Caco-2 (cell line): ENCODE measurements around the gene C1QC. TPM values are rescaled to one million over a fixed set of nuclear protein-coding genes. Genes with fewer than 3 reads are reported as not detected.

ENCODE experiments used
- BruUV-seq: library from RNA; stranded (reverse); fragments of 400-500 nt; replicated peaks from 2 replicates; lab custom pipeline; 2021; lab: Mats Ljungman, UMichigan
- CTCF ChIA-PET: fragments of 300-600 bp; sonication (Branson Sonifier 250); formaldehyde crosslinking; loops from one replicate; lab custom pipeline; 2022; ENCODE audit warnings: antibody characterized with exemption; lab: Charles Lee
- POLR2A ChIA-PET: fragments of 300-600 bp; sonication (Branson Sonifier 250); formaldehyde crosslinking; loops from one replicate; lab custom pipeline; 2022; ENCODE audit warnings: antibody characterized with exemption; lab: Charles Lee
- DNase-seq, 2 experiments: peaks; one replicate each; pipeline versions ENCODE4 v3.0.0 to v3.0.0-alpha.2; 2020 to 2022
- H3K27me3 ChIP-seq: replicated peaks from 2 replicates; pipeline ENCODE4 v1.6.0; 2011; ENCODE audit warnings: low read length; ENCODE audit not compliant: control insufficient read depth, insufficient read depth
- H3K36me3 ChIP-seq: 2 replicates; pipeline ENCODE4 v1.5.1; 2011; ENCODE audit warnings: low read length; ENCODE audit not compliant: control insufficient read depth, insufficient read depth
- H3K4me1 ChIP-seq: fragments of 250-450 bp; sonication (Bioruptor Pico); 2 replicates; pipeline ENCODE4 v1.5.1; 2020; ENCODE audit warnings: mild to moderate bottlenecking
- H3K4me3 ChIP-seq: 2 replicates; pipeline ENCODE4 v1.5.1; 2011; ENCODE audit warnings: low read depth, mild to moderate bottlenecking, control low read depth, low read length
- H3K9me3 ChIP-seq: fragments of 250-450 bp; sonication (Bioruptor Pico); 2 replicates; pipeline ENCODE4 v1.5.1; 2020; ENCODE audit warnings: mild to moderate bottlenecking, moderate library complexity
- H3K27ac Mint-ChIP-seq: one replicate; pipeline ENCODE4 v1.8.0; 2022; ENCODE audit warnings: mixed read lengths; ENCODE audit not compliant: unreplicated experiment
- H3K27me3 Mint-ChIP-seq: one replicate; pipeline ENCODE4 v1.8.0; 2022; ENCODE audit warnings: mixed read lengths; ENCODE audit not compliant: insufficient read depth, unreplicated experiment
- H3K36me3 Mint-ChIP-seq: one replicate; pipeline ENCODE4 v1.8.0; 2022; ENCODE audit warnings: mild to moderate bottlenecking, mixed read lengths; ENCODE audit not compliant: insufficient read depth, unreplicated experiment
- H3K4me1 Mint-ChIP-seq: one replicate; pipeline ENCODE4 v1.8.0; 2022; ENCODE audit warnings: low read depth, mixed read lengths; ENCODE audit not compliant: unreplicated experiment
- H3K4me3 Mint-ChIP-seq: one replicate; pipeline ENCODE4 v1.8.0; 2022; ENCODE audit warnings: mild to moderate bottlenecking, moderate library complexity, mixed read lengths; ENCODE audit not compliant: unreplicated experiment
- H3K9me3 Mint-ChIP-seq: one replicate; pipeline ENCODE4 v1.8.0; 2022; ENCODE audit warnings: mixed read lengths; ENCODE audit not compliant: unreplicated experiment
- intact Hi-C: fragments of 100-400 bp; cut with micrococcal nuclease; formaldehyde crosslinking; loops from one replicate; pipeline ENCODE4 v1.10.0; 2022; ENCODE audit not compliant: unreplicated experiment
- total RNA-seq: library from RNA; stranded (reverse); gene quantifications from 2 replicates; pipeline ENCODE4 v1.2.3, GENCODE V29; 2022
- TF ChIP-seq, protein P1 (sequence below), 2 experiments: fragments of 200-600 bp in 1 of 2; IDR thresholded peaks; 1 replicate in 1 of 2; 2 replicates in 1 of 2; pipeline versions ENCODE4 v1.5.1 to v1.8.0; 2011 to 2022; ENCODE audit warnings: antibody characterized with exemption in 1 of 2, control low read depth in 1 of 2, inconsistent platforms in 1 of 2, low read depth in 1 of 2, low read length in 1 of 2, mild to moderate bottlenecking in 1 of 2, moderate library complexity in 1 of 2; ENCODE audit not compliant: insufficient read depth in 1 of 2, severe bottlenecking in 1 of 2, unreplicated experiment in 1 of 2

The C1QC gene
- total RNA-seq, 1 experiment from 2014 or later: not detected

DNA sequence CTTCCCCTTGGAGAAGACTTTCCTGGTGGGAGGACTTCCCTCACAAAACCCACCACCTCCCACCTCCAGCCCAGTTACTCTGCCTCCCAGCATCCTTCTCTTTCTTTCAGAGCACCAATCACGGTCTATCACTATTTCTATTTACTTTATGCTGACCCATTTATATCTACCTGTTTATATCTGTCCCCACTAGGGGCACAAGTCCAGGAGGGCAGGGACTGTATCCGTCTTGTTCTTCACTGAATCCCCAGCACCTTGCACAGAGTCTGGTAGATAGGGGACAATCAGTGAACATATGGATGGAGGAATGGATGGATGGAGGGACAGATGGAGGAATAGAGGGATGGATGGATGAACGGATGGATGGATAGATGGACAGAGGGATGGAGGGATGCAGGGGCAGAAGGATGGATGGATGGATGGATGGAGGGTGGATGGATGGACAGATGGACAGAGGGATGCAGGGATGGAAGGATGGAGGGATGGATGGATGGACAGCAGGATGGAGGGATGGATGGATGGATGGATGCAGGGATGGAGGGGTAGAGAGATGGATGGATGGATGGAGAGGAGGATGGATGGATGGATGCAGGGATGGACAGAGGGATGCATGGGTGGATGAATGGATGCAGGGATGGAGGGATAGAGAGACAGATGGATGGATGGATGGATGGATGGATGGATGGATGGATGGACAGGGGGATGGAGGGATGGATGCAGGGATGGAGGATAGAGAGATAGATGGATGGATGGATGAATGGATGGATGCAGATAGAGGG is 15.1 kb downstream of the C1QC start:
- no peaks in the 10 kb centered on the region for H3K36me3 Mint-ChIP-seq
- no peak for DNase-seq
- ChIA-PET CTCF (no interaction called here), POLR2A (no interaction called here)
- intact Hi-C loops: no loop called here
- no peak overlapping the region for H3K4me3 ChIP-seq
- no peaks in the 10 kb centered on the region for H3K4me1 ChIP-seq
- H3K9me3 Mint-ChIP-seq: no peaks in the 10 kb centered on the region
- TF ChIP-seq, protein P1, sequence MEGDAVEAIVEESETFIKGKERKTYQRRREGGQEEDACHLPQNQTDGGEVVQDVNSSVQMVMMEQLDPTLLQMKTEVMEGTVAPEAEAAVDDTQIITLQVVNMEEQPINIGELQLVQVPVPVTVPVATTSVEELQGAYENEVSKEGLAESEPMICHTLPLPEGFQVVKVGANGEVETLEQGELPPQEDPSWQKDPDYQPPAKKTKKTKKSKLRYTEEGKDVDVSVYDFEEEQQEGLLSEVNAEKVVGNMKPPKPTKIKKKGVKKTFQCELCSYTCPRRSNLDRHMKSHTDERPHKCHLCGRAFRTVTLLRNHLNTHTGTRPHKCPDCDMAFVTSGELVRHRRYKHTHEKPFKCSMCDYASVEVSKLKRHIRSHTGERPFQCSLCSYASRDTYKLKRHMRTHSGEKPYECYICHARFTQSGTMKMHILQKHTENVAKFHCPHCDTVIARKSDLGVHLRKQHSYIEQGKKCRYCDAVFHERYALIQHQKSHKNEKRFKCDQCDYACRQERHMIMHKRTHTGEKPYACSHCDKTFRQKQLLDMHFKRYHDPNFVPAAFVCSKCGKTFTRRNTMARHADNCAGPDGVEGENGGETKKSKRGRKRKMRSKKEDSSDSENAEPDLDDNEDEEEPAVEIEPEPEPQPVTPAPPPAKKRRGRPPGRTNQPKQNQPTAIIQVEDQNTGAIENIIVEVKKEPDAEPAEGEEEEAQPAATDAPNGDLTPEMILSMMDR (IDR thresholded peaks at IDR 0.05; ENCODE audit: insufficient read depth in 1 of 2, low read depth in 1 of 2, low read length in 1 of 2, severe bottlenecking in 1 of 2, unreplicated experiment in 1 of 2): peak in 1 of 2 experiments; percentile 4
- H3K4me1 Mint-ChIP-seq: no peaks in the 10 kb centered on the region
- no peak overlapping the region for H3K4me3 Mint-ChIP-seq
- no TSS peak for BruUV-seq
- H3K27me3 ChIP-seq: no peaks in the 10 kb centered on the region
- H3K36me3 ChIP-seq: no peaks in the 10 kb centered on the region
- H3K27me3 Mint-ChIP-seq: peaks cover 10% of the 10 kb centered on the region
- H3K27ac Mint-ChIP-seq: no peak overlapping the region
- no peaks in the 10 kb centered on the region for H3K9me3 ChIP-seq

DNA sequence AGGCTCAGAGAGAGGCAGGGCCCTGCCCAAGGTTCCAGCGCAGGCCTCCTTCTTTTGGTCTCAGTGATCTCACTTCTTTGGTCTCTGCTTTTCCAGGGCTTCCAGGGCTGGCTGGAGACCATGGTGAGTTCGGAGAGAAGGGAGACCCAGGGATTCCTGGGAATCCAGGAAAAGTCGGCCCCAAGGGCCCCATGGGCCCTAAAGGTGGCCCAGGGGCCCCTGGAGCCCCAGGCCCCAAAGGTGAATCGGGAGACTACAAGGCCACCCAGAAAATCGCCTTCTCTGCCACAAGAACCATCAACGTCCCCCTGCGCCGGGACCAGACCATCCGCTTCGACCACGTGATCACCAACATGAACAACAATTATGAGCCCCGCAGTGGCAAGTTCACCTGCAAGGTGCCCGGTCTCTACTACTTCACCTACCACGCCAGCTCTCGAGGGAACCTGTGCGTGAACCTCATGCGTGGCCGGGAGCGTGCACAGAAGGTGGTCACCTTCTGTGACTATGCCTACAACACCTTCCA is 17.3 kb downstream of the C1QC start:
- no peaks in the 10 kb centered on the region for H3K9me3 ChIP-seq
- ChIA-PET CTCF (no interaction called here), POLR2A (no interaction called here)
- H3K4me3 ChIP-seq: no peak overlapping the region
- DNase-seq: no peak
- Mint-ChIP-seq H3K27ac (no peak overlapping the region), H3K27me3 (peaks cover 10% of the 10 kb centered on the region), H3K4me3 (no peak overlapping the region), H3K36me3 (no peaks in the 10 kb centered on the region), H3K9me3 (no peaks in the 10 kb centered on the region), H3K4me1 (no peaks in the 10 kb centered on the region)
- H3K27me3 ChIP-seq: no peaks in the 10 kb centered on the region
- BruUV-seq: no TSS peak
- TF ChIP-seq, protein P1 (IDR thresholded peaks at IDR 0.05; ENCODE audit: insufficient read depth in 1 of 2, low read depth in 1 of 2, low read length in 1 of 2, severe bottlenecking in 1 of 2, unreplicated experiment in 1 of 2): no peak
- H3K36me3 ChIP-seq: no peaks in the 10 kb centered on the region
- H3K4me1 ChIP-seq: no peaks in the 10 kb centered on the region
- intact Hi-C loops: no loop called here

DNA sequence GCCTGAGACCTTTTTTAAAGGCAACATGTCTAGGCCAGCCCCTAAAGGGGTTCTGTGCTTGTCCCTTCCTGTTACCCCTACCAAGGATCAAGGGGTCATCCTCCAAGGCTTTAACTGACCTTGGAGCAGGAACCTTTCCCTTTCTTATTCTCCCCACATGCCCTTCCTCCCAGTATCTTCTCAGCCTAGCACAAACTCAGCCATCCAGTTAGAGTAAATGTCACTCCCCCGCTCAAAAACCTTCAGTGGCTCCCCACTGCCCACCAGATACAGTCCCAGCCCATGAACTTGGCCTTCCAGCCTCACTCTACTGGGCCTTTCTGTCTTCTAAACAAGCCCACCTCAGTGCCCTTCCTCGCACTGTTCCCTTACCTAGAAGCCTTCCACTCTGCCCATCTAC is 18.4 kb downstream of the C1QC start:
- POLR2A ChIA-PET: no interaction called here
- Histone ChIP-seq H3K27me3 (no peaks in the 10 kb centered on the region), H3K9me3 (no peaks in the 10 kb centered on the region), H3K36me3 (no peaks in the 10 kb centered on the region), H3K4me3 (no peak overlapping the region), H3K4me1 (no peaks in the 10 kb centered on the region)
- BruUV-seq: no TSS peak
- TF ChIP-seq, protein P1 (IDR thresholded peaks at IDR 0.05; ENCODE audit: insufficient read depth in 1 of 2, low read depth in 1 of 2, low read length in 1 of 2, severe bottlenecking in 1 of 2, unreplicated experiment in 1 of 2): no peak
- Mint-ChIP-seq H3K27me3 (peaks cover 6% of the 10 kb centered on the region), H3K27ac (no peak overlapping the region), H3K36me3 (no peaks in the 10 kb centered on the region), H3K4me1 (no peaks in the 10 kb centered on the region), H3K9me3 (no peaks in the 10 kb centered on the region), H3K4me3 (no peak overlapping the region)
- intact Hi-C loops: no loop called here
- DNase-seq: no peak
- CTCF ChIA-PET: interaction anchor here (0.7 kb wide), 1 partner anchor 43 kb away, joined by 3 read pairs; no protein-coding TSS in a partner anchor
